ENCODE results near the gene C2CD5.

DNA sequence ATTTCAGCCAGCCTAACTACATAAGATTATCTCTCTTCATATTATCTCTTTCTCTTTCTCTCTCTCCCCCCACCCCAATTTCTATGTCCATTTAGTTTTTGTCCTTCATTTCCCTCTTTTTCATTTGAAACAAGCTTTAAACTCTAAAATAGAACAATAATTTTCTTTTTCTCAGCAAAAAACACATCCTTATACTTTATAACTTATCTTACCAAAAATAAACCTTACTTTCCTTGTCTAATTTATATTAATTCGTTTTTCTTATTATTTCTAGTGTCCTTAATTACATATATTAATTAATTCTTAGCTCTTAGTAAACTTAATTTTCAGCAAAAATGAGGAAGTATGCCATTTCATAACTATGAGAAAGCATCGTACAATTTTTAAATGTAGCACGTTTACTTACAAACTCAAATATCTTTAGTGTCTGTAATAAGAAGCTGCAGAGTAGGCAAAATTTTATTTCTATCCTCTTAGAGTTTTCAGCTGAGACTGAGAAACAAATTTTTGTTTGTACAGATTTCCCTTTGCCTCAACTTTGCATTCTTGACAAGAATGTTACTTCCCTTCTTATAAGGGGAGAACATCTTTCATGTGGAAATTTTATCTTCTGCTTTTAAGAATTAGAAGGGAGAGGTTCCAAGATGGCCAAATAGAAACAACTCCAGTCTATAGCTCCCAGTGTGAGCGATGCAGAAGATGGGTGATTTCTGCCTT lies 144.7 kb downstream of the C2CD5 start:
- TF ChIP-seq EP300 (IDR thresholded peaks at IDR 0.05) (no peak), POLR2A (IDR thresholded peaks at IDR 0.05; ENCODE audit: low read depth) (no peak)
- TF ChIP-seq, protein P1, sequence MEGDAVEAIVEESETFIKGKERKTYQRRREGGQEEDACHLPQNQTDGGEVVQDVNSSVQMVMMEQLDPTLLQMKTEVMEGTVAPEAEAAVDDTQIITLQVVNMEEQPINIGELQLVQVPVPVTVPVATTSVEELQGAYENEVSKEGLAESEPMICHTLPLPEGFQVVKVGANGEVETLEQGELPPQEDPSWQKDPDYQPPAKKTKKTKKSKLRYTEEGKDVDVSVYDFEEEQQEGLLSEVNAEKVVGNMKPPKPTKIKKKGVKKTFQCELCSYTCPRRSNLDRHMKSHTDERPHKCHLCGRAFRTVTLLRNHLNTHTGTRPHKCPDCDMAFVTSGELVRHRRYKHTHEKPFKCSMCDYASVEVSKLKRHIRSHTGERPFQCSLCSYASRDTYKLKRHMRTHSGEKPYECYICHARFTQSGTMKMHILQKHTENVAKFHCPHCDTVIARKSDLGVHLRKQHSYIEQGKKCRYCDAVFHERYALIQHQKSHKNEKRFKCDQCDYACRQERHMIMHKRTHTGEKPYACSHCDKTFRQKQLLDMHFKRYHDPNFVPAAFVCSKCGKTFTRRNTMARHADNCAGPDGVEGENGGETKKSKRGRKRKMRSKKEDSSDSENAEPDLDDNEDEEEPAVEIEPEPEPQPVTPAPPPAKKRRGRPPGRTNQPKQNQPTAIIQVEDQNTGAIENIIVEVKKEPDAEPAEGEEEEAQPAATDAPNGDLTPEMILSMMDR (IDR thresholded peaks at IDR 0.05), result no peak
